Neural crest cell (in vitro differentiated cells): ENCODE data around the gene NUCKS1. TPM values are rescaled to one million over a fixed set of nuclear protein-coding genes. Genes with fewer than 3 reads are reported as not detected.

ENCODE experiments used
- DNase-seq: peaks from one replicate; pipeline ENCODE4 v3.0.0; 2021; ENCODE audit warnings: low read depth, mixed read lengths, low spot score
- H3K27ac Mint-ChIP-seq: one replicate; pipeline ENCODE4 v1.8.0; 2021; ENCODE audit warnings: mild to moderate bottlenecking, mixed read lengths; ENCODE audit not compliant: unreplicated experiment
- H3K27me3 Mint-ChIP-seq: 2 replicates; pipeline ENCODE4 v1.8.0; 2021; ENCODE audit warnings: low read depth, mild to moderate bottlenecking, mixed read lengths
- H3K36me3 Mint-ChIP-seq: 2 replicates; pipeline ENCODE4 v1.8.0; 2021; ENCODE audit warnings: low read depth, mild to moderate bottlenecking, mixed read lengths
- H3K4me1 Mint-ChIP-seq: 2 replicates; pipeline ENCODE4 v1.8.0; 2021; ENCODE audit warnings: mixed read lengths
- H3K4me3 Mint-ChIP-seq: one replicate; pipeline ENCODE4 v1.8.0; 2021; ENCODE audit warnings: mild to moderate bottlenecking, mixed read lengths
- H3K9me3 Mint-ChIP-seq: 2 replicates; pipeline ENCODE4 v1.8.0; 2021; ENCODE audit warnings: mixed read lengths
- CTCF ChIP-seq: fragments of 200-600 bp; sonication (generic); conservative IDR thresholded peaks from 2 replicates; pipeline ENCODE4 v1.5.0; 2021; ENCODE audit warnings: antibody characterized with exemption, mild to moderate bottlenecking
- total RNA-seq: library from RNA; stranded (reverse); gene quantifications from 2 replicates; pipeline ENCODE4 v1.2.1, GENCODE V29; 2021

Gene NUCKS1
- total RNA-seq, 1 donor from 2014 or later = 440 TPM

GRCh38 chr1:205769641-205770365, 19.8 kb upstream of the NUCKS1 start:
- Mint-ChIP-seq H3K27ac (no peak overlapping the region), H3K27me3 (peaks cover 38% of the 10 kb centered on the region), H3K36me3 (peaks cover 2% of the 10 kb centered on the region), H3K9me3 (no peaks in the 10 kb centered on the region), H3K4me3 (no peak overlapping the region), H3K4me1 (peaks cover 9% of the 10 kb centered on the region)
- TF ChIP-seq CTCF = no peak
- DNase-seq = no peak

GRCh38 chr1:205767248-205767647, 17.3 kb upstream of the NUCKS1 start:
- Mint-ChIP-seq H3K4me1 (no peaks in the 10 kb centered on the region), H3K36me3 (peaks cover 2% of the 10 kb centered on the region), H3K4me3 (no peak overlapping the region), H3K27ac (no peak overlapping the region), H3K9me3 (no peaks in the 10 kb centered on the region), H3K27me3 (peaks cover 13% of the 10 kb centered on the region)
- no peak for TF ChIP-seq CTCF
- no peak for DNase-seq

GRCh38 chr1:205766570-205766969, 16.6 kb upstream of the NUCKS1 start:
- H3K4me3 Mint-ChIP-seq = no peak overlapping the region
- peaks cover 7% of the 10 kb centered on the region for H3K27me3 Mint-ChIP-seq
- no peaks in the 10 kb centered on the region for H3K4me1 Mint-ChIP-seq
- H3K36me3 Mint-ChIP-seq = peaks cover 2% of the 10 kb centered on the region
- H3K9me3 Mint-ChIP-seq = no peaks in the 10 kb centered on the region
- no peak for DNase-seq
- TF ChIP-seq CTCF = no peak
- H3K27ac Mint-ChIP-seq = no peak overlapping the region

GRCh38 chr1:205766038-205766437, 16.1 kb upstream of the NUCKS1 start:
- no peak for TF ChIP-seq CTCF
- Mint-ChIP-seq H3K9me3 (no peaks in the 10 kb centered on the region), H3K36me3 (peaks cover 2% of the 10 kb centered on the region), H3K4me3 (no peak overlapping the region), H3K4me1 (no peaks in the 10 kb centered on the region), H3K27me3 (peaks cover 3% of the 10 kb centered on the region), H3K27ac (no peak overlapping the region)
- no peak for DNase-seq

GRCh38 chr1:205764578-205764977, 14.6 kb upstream of the NUCKS1 start:
- no peak for DNase-seq
- H3K4me3 Mint-ChIP-seq = no peak overlapping the region
- H3K4me1 Mint-ChIP-seq = no peaks in the 10 kb centered on the region
- no peaks in the 10 kb centered on the region for H3K36me3 Mint-ChIP-seq
- no peaks in the 10 kb centered on the region for H3K9me3 Mint-ChIP-seq
- no peak for TF ChIP-seq CTCF
- H3K27me3 Mint-ChIP-seq = no peaks in the 10 kb centered on the region
- no peak overlapping the region for H3K27ac Mint-ChIP-seq
